Testis (tissue), 2 donors: ENCODE data around the gene RHOBTB3.

Source experiments
- CTCF ChIP-seq, 3 experiments: fragments of 450-650 bp in 2 of 3; fragments of 200-600 bp in 1 of 3; sonication (generic) in 1 of 3; IDR thresholded peaks; one replicate each; pipeline ENCODE4 v1.5.1; 2016 to 2019; ENCODE audit warnings: antibody characterized with exemption in 3 of 3, mild to moderate bottlenecking in 2 of 3, moderate library complexity in 1 of 3
- POLR2A ChIP-seq: fragments of 450-650 bp; IDR thresholded peaks from one replicate; pipeline ENCODE4 v1.6.1; 2017; ENCODE audit warnings: antibody characterized with exemption, mild to moderate bottlenecking, moderate library complexity

DNA sequence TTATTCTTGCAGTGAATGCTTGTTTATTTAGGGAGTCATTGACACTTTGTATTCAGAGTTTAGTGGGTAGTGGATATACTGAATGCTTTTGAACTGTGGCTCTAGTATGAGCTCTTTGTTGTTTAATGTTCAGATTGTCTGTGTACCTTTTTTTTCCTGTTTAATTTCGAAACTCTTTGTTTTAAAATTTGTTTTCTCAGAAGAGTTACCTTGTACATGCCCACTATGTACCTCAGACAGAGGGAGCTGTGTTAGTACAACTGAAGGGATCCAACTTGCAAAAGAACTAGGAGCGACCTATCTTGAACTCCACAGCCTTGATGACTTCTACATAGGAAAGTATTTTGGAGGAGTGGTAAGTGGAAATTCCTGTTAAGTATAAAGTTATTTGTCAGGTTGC lies 17.0 kb downstream of the RHOBTB3 start:
- TF ChIP-seq CTCF (IDR thresholded peaks at IDR 0.05) (no peak), POLR2A (no peak)
